GM18499 (cell line): ENCODE data around the gene LEMD2.

Experiments
- ATAC-seq: cut with Tn5 transposase; IDR thresholded peaks from one replicate; pipeline ENCODE4 v1.9.1; 2021; ENCODE audit warnings: moderate number of reproducible peaks; ENCODE audit not compliant: insufficient read depth, unreplicated experiment

Gene LEMD2

DNA sequence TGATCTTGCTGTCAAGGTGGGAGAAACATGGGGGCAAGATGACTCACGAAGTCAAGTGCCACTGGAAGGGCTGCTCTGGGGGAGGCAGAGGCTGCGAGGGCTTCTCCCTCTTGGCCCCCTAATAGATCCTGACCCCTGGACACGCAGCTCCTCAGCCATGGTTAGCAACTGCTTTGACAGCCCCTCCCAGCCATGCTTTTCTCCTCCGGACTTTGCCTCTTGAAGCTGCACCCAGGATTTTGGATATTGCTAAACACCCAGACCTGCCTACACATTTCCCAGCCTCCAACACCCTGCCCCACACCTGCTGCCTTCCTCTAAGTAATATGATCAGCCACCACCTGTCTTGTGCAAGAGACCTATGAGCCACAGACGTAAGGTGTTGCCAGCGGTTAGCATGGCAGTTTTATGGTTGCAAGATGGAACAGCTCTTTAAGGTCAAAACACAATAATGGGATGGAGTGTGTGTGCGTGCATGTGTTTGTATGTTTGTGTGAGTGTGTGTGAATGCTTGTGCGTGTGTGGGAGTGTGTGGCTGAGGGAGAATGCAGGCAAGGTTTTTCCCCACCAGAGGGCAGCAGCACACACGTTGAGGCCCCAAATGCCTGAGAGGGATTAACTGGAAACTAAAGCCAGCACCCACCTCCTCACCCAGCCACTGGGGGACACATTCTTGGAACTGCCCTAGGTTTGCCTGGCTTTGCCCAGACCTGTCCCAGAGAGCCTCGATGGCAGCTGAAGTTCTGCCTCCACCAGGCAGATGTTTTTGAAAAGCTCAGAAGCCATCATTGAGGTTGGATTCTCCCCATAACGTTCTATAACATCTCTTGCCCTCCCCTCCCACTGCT, 44.7 kb downstream of the LEMD2 start:
- no peak for ATAC-seq

GRCh38 chr6:33742837-33743236, 46.1 kb downstream of the LEMD2 start:
- ATAC-seq = no peak

DNA sequence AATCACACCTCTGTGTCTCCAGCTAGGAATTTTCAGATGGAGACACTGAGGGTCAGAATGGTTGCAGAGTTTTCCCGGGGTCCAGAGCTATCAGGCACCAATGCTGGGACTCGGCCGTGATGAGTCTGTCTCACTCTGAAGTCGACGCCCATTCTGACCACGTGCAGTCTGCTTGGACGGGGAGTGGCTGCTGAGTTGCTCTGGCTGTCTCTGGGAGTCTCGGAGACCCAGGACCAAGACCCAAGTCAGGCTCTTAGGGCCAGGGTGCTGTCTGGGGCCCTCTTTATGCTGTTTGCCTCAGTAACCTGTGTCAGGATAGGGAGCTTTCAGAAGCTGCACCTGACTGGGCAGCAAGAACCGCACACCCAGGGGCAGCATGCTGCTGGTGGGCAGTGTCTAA, 46.8 kb downstream of the LEMD2 start:
- ATAC-seq = no peak

DNA sequence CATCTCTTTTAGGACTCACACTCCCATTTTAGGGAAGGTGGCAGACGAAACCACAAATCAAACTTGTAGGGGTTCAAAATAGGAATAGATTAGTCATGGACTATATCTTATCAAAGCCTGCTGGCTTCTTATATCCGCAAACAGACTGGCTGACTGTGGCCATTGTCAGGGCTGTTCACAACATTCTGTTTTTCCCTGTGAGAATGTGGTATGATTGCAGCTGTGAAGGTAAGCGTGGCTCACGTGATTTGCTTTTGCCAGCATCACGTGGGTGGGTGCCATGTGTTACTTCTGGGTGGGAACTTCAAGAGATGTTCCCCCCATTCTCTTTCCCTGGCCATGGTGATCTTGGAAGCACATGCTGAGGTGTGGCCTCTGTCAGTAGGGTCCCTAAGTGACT, 48.1 kb downstream of the LEMD2 start:
- no peak for ATAC-seq

- ATAC-seq = no peak
Observed at GRCh38 chr6:33740204-33740608, 48.7 kb downstream of the LEMD2 start.

DNA sequence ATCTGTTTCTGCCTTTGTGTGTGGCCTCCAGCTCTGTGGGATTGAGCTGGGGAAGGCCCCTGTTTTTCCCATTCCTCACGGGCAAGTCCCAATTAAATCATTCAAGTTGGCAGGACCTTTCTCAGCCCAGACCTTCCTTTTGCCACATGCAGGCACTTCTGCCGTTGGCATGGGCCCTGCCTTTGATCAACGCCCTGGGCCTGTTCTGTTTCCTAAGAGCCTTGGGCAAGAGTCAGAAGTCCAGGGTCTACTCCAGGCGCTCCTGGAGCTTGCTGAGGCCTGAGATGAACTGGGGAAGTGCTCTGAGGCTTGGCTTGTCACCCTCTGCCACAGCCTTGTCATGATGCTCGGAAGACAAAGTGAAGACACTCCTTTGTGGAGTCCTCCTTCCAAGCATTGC, 49.4 kb downstream of the LEMD2 start:
- no peak for ATAC-seq

- ATAC-seq = no peak
Observed at GRCh38 chr6:33738879-33739278, 50.1 kb downstream of the LEMD2 start.

DNA sequence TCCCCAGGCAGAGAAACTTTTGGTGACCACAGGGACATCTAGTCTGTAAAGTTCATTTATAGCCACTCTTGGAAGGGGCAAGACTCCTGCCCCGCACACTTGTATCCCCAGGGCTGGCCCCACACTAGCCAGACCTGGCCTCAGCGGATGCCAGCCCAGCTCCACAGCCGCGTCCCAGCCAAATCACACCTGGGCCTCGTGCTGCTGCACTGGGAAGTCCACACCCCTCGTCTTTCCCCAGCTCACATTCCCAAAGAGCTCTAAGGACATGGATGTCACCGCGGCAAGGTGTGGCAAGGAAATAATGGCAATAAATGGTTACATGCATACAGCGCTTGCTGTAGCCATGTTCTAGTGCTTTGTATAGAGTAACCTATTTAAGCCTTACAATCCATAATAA, 50.8 kb downstream of the LEMD2 start:
- ATAC-seq = no peak

GRCh38 chr6:33737267-33738026, 51.5 kb downstream of the LEMD2 start:
- ATAC-seq = no peak

- no peak for ATAC-seq
Observed at GRCh38 chr6:33735216-33735615, 53.7 kb downstream of the LEMD2 start.

DNA sequence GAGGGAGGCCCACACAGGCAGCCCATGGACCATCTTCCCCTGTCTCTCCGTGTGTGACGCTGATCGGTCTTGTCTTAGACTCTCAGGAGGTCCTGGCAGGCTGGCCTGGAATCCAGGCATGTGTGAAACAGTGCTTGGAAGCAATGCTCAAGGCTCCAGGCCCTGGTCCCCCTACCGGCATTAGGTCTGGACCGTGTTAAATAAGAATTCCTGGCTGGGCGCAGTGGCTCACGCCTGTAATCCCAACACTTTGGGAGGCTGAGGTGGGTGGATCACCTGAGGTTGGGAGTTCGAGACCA, 55.3 kb downstream of the LEMD2 start:
- ATAC-seq = no peak

DNA sequence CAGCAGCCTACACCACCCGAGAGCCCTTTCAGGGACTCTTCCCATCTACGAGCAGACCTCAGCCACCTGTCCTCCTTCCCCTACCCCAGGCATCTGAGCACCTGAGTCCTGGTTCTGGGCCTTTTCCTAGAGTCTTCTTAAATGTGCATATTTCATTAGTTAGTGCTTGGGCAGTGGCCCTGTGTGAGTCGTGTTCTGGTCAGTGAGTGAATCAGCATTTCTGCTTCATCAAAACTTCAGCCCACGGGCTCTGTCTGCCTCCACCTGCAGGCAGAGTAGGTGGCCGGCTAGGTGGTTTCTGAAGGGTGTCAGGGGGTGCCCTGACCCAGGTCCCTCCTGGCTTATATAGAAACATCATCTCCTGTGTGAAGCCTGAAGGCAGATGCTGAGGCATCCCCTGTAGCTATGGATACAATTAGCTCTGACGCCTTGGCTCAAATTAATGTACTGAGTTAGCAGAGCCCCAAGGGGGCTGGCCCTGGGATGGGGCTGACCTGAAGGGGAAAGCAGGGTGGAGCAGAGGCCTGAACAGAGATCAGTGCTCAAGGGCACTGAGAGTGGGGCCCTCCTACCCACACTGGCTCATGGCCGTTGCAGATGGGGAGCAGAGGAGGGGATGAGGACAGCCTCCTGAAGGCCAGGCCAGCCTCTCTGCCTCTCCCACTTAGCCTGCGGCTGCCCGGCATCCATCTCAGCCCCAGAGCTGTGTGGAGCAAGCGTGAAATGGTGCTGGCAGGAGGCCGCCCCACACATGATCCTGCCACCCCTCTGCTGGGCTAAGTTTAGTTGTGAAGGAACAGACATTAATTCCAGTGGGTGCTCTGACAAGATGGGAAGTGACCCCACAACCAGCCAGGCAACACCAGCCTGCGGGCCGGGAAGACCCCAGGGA, 55.9 kb downstream of the LEMD2 start:
- ATAC-seq = no peak

DNA sequence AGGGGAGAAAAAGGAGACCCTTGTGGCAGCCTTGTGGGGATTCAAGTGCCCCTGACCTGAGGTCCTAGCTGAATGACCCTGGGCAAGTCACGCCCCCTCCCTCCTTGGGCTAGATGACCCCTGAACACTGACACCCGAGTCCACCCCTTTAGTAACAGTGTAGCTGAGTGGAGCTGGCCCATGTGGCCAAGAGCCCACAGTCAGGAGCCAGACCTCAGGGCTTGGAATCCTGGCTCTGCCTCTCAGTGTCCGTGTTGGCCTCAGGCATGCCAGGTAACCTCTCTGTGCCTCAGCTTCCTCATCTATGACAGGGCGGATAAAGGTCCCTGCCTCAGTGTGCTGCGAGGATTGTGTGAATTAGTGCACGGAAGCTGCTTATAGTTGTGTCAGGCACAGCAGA, 56.5 kb downstream of the LEMD2 start:
- no peak for ATAC-seq

GRCh38 chr6:33731751-33732282, 57.1 kb downstream of the LEMD2 start:
- ATAC-seq = no peak

DNA sequence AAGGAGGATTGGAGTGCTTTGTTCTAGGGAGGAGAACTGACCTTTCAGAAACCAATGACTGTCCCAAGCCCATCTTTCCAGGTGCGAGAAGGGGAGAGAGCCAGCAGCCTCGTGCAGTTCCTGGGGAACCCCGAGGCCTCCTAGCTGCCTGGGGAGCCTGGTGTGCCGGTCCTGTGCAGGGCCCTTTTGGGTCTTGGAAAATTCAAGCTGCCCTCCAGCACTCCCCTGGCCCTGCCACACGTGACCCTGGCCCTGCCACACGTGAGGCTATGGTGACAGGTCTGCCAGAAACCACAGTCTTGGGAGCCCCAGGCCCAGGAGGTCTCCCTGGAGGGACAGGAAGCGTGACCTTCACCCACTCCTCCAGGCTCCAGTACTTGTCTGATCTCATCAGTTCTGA, 57.9 kb downstream of the LEMD2 start:
- no peak for ATAC-seq

DNA sequence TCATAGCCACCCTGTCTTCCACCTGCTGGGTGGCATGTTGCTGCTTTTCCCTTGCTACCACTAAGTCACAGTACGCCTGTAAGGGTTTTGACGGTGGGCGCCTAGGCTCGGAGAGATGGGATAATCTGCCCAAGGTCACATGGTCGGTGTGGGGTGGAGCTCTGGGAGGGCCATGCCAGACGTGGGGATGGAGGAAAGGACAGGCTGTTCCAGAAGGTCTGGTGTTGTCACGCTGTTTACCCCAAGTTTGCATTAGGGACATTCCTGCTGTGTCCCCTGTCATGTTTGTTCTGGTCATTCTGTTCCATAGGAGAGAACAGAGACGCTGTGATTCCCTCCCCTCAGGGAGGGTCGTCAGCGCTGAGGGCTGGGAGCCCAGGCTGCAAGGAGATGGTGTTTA, 58.3 kb downstream of the LEMD2 start:
- ATAC-seq = no peak

GRCh38 chr6:33729059-33729458, 59.9 kb downstream of the LEMD2 start:
- ATAC-seq = no peak

DNA sequence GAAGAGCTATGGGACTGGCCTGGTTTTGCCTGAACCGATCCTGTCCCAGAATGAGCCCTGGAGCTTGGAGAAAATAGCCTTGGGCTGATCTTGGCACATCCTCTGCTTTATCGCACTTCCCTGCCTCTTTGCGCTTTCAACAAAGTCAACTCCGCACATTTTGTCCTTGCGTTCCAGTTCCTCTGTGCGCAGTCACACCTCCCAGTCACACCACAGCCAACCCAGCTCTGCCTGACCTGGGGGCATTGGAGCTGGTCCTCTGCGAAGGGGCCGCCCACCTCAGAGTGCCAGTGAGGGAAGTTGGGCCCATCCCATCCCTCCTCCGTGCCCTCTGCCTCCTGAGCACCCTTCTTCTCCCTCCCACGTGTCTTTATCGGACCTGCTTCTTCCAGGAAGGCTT, 60.5 kb downstream of the LEMD2 start:
- ATAC-seq = no peak

GRCh38 chr6:33727932-33728331, 61.0 kb downstream of the LEMD2 start:
- ATAC-seq = no peak

DNA sequence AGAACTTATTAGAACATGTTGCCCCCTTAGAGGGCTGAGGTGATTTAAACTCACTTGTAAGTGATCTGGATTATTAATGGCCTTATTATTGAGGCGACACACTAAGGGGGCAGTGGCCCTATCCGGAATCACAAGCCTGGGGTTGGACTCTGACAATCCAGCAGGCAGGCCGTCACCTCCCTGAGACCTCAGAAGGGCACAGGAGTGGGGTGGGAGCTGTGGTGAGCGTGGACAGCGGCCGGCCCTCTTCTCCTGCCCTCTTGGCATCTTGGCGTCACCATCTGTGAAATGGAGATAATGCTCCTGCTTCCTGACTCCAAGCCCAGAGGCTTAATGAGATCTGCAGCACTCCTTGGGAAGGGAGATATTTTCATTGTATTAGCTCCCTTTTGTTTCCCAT, 61.8 kb downstream of the LEMD2 start:
- ATAC-seq = no peak

DNA sequence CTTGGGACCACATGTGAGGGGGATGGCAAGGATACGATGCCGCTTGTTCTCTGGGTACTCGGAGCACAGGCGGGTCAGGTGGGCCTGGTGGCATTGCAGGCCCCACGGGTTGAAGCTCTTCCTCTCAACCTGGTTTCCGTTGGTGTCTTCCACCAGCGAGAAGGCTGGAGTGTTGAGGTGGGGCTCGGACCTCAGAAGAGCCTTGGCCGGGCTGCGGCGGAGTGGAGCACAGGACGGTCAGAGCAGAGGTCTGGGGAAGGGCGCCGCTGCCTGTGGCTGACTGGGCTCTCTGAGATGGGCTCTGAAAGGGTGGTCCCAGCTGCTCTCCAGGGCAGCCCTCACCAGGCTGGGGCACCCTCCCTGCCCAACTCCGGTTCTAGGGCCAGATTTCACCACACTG, 62.2 kb downstream of the LEMD2 start:
- ATAC-seq = no peak
